GM23338 (cell line): ENCODE data around the gene C2CD2L. TPM values are rescaled to one million over a fixed set of nuclear protein-coding genes. Genes with fewer than 3 reads are reported as not detected.

Source experiments
- ATAC-seq: fragments of 200-7000 bp; cut with Tn5 transposase; 3 replicates; pipeline ENCODE4 v1.9.1; 2020
- DNase-seq: peaks from one replicate; pipeline ENCODE4 v3.0.0-alpha.2; 2015; ENCODE audit warnings: low spot score
- H2AFZ ChIP-seq: fragments of 200-600 bp; sonication (generic); 2 replicates; pipeline ENCODE4 v1.8.0; 2016; ENCODE audit warnings: antibody characterized with exemption, mild to moderate bottlenecking, moderate library complexity
- H3F3A ChIP-seq: fragments of 200-600 bp; sonication (generic); replicated peaks from 2 replicates; pipeline ENCODE4 v1.8.0; 2017; ENCODE audit warnings: antibody characterized with exemption, mixed run types, low read depth
- H3K27ac ChIP-seq: fragments of 200-600 bp; sonication (generic); 2 replicates; pipeline ENCODE4 v1.6.1; 2016; ENCODE audit warnings: low read depth
- H3K27me3 ChIP-seq: fragments of 200-600 bp; sonication (generic); 2 replicates; pipeline ENCODE4 v1.8.0; 2016; ENCODE audit warnings: mild to moderate bottlenecking, mixed run types, moderate library complexity; ENCODE audit not compliant: insufficient read depth
- H3K36me3 ChIP-seq: fragments of 200-600 bp; sonication (generic); 2 replicates; pipeline ENCODE4 v1.8.0; 2016; ENCODE audit warnings: mild to moderate bottlenecking; ENCODE audit not compliant: insufficient read depth
- H3K4me1 ChIP-seq: fragments of 200-600 bp; sonication (generic); 2 replicates; pipeline ENCODE4 v1.8.0; 2016; ENCODE audit warnings: mild to moderate bottlenecking, moderate library complexity; ENCODE audit not compliant: insufficient read depth
- H3K4me2 ChIP-seq: fragments of 200-600 bp; sonication (generic); 2 replicates; pipeline ENCODE4 v1.7.1; 2017; ENCODE audit warnings: mixed run types
- H3K4me3 ChIP-seq: fragments of 200-600 bp; sonication (generic); 2 replicates; pipeline ENCODE4 v1.6.1; 2016; ENCODE audit warnings: mixed run types
- H3K79me2 ChIP-seq: fragments of 200-600 bp; sonication (generic); replicated peaks from 2 replicates; pipeline ENCODE4 v1.8.0; 2017; ENCODE audit warnings: mild to moderate bottlenecking; ENCODE audit not compliant: insufficient read depth
- H3K9me2 ChIP-seq: fragments of 200-600 bp; sonication (generic); 2 replicates; pipeline ENCODE4 v1.8.0; 2017; ENCODE audit not compliant: insufficient read depth
- H4K20me1 ChIP-seq: fragments of 200-600 bp; sonication (generic); replicated peaks from 2 replicates; pipeline ENCODE4 v1.8.0; 2017; ENCODE audit warnings: mild to moderate bottlenecking; ENCODE audit not compliant: insufficient read depth
- H3K27ac Mint-ChIP-seq: 2 replicates; pipeline ENCODE4 v1.8.0; 2020; ENCODE audit warnings: inconsistent platforms, mild to moderate bottlenecking, moderate library complexity, mixed read lengths
- H3K27me3 Mint-ChIP-seq: 3 replicates; pipeline ENCODE4 v1.8.0; 2022; ENCODE audit warnings: low read depth, mild to moderate bottlenecking, moderate library complexity, mixed read lengths, inconsistent platforms; ENCODE audit not compliant: insufficient read depth, poor library complexity
- H3K36me3 Mint-ChIP-seq: 3 replicates; pipeline ENCODE4 v1.8.0; 2021; ENCODE audit warnings: low read depth, mild to moderate bottlenecking, inconsistent platforms, moderate library complexity, mixed read lengths
- H3K4me1 Mint-ChIP-seq: 3 replicates; pipeline ENCODE4 v1.8.0; 2020; ENCODE audit warnings: mild to moderate bottlenecking, inconsistent platforms, mixed read lengths
- H3K4me3 Mint-ChIP-seq: 3 replicates; pipeline ENCODE4 v1.8.0; 2021; ENCODE audit warnings: moderate library complexity, mild to moderate bottlenecking, inconsistent platforms, mixed read lengths
- H3K9me3 Mint-ChIP-seq: 3 replicates; pipeline ENCODE4 v1.8.0; 2020; ENCODE audit warnings: moderate library complexity, mild to moderate bottlenecking, inconsistent platforms, mixed read lengths
- EZH2 ChIP-seq: fragments of 200-600 bp; sonication (generic); IDR thresholded peaks from one replicate; pipeline ENCODE4 v1.8.0; 2017; ENCODE audit warnings: antibody characterized with exemption, mild to moderate bottlenecking, low read depth; ENCODE audit not compliant: unreplicated experiment
- JUNB ChIP-seq: IDR thresholded peaks from one replicate; pipeline ENCODE4 v1.6.1; 2016; ENCODE audit warnings: antibody characterized with exemption; ENCODE audit not compliant: unreplicated experiment
- STAT1 ChIP-seq: IDR thresholded peaks from one replicate; pipeline ENCODE4 v1.6.1; 2016; ENCODE audit warnings: antibody characterized with exemption; ENCODE audit not compliant: unreplicated experiment
- ZNF114 ChIP-seq: fragments of 250-450 bp; sonication (Bioruptor Pico); IDR thresholded peaks from 2 replicates; pipeline ENCODE4 v1.5.0; 2020; ENCODE audit warnings: mild to moderate bottlenecking, moderate library complexity
- polyA plus RNA-seq: library from polyadenylated mRNA; unstranded; fragments of >200 nt; fragmentation: Nextera tagmentation; extraction: Ambion mirVana; gene quantifications from 2 replicates; pipeline ENCODE4 v1.2.1, GENCODE V29; 2016
- total RNA-seq: library from RNA; depleted of rRNA; stranded (reverse); fragments of >200 nt; shearing (Covaris generic); gene quantifications from 2 replicates; pipeline ENCODE4 v1.2.3, GENCODE V29; 2014
- TF ChIP-seq, protein P1 (sequence below): IDR thresholded peaks from 2 replicates; pipeline ENCODE4 v1.6.1; 2016; ENCODE audit warnings: antibody characterized with exemption
- TF ChIP-seq, protein P2 (sequence below): fragments of 250-450 bp; sonication (Bioruptor Pico); IDR thresholded peaks from 2 replicates; pipeline ENCODE4 v1.5.0; 2020; ENCODE audit warnings: mild to moderate bottlenecking, moderate library complexity

Gene C2CD2L
- total and polyA plus RNA-seq, 2 experiments from 2014 or later, result 1.4 to 4.4 TPM

DNA sequence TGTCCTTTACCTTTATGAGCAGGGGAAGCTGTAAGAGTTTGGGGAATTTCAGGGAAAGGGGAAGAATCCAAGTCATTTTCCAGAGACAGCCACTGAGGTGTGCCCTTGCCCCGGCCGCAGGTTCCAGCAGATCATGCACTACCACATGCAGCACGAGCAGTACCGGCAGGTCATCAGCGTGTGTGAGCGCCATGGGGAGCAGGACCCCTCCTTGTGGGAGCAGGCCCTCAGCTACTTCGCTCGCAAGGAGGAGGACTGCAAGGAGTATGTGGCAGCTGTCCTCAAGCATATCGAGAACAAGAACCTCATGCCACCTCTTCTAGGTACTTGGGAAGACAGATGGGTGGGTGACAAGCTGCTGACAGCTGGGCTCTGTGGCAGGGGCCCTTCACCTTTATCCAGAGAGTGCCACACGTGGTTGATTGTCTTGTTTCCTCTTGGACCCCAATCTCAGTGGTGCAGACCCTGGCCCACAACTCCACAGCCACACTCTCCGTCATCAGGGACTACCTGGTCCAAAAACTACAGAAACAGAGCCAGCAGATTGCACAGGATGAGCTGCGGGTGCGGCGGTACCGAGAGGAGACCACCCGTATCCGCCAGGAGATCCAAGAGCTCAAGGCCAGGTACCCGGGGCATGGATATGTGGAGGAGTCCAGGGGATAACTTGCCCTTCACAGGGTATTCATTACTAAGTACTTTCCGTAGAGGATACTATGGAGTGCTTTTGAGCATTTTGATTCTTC is 28.3 kb upstream of the C2CD2L start:
- TF ChIP-seq, protein P1, sequence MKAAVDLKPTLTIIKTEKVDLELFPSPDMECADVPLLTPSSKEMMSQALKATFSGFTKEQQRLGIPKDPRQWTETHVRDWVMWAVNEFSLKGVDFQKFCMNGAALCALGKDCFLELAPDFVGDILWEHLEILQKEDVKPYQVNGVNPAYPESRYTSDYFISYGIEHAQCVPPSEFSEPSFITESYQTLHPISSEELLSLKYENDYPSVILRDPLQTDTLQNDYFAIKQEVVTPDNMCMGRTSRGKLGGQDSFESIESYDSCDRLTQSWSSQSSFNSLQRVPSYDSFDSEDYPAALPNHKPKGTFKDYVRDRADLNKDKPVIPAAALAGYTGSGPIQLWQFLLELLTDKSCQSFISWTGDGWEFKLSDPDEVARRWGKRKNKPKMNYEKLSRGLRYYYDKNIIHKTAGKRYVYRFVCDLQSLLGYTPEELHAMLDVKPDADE, result no peak
- TF ChIP-seq, protein P2, sequence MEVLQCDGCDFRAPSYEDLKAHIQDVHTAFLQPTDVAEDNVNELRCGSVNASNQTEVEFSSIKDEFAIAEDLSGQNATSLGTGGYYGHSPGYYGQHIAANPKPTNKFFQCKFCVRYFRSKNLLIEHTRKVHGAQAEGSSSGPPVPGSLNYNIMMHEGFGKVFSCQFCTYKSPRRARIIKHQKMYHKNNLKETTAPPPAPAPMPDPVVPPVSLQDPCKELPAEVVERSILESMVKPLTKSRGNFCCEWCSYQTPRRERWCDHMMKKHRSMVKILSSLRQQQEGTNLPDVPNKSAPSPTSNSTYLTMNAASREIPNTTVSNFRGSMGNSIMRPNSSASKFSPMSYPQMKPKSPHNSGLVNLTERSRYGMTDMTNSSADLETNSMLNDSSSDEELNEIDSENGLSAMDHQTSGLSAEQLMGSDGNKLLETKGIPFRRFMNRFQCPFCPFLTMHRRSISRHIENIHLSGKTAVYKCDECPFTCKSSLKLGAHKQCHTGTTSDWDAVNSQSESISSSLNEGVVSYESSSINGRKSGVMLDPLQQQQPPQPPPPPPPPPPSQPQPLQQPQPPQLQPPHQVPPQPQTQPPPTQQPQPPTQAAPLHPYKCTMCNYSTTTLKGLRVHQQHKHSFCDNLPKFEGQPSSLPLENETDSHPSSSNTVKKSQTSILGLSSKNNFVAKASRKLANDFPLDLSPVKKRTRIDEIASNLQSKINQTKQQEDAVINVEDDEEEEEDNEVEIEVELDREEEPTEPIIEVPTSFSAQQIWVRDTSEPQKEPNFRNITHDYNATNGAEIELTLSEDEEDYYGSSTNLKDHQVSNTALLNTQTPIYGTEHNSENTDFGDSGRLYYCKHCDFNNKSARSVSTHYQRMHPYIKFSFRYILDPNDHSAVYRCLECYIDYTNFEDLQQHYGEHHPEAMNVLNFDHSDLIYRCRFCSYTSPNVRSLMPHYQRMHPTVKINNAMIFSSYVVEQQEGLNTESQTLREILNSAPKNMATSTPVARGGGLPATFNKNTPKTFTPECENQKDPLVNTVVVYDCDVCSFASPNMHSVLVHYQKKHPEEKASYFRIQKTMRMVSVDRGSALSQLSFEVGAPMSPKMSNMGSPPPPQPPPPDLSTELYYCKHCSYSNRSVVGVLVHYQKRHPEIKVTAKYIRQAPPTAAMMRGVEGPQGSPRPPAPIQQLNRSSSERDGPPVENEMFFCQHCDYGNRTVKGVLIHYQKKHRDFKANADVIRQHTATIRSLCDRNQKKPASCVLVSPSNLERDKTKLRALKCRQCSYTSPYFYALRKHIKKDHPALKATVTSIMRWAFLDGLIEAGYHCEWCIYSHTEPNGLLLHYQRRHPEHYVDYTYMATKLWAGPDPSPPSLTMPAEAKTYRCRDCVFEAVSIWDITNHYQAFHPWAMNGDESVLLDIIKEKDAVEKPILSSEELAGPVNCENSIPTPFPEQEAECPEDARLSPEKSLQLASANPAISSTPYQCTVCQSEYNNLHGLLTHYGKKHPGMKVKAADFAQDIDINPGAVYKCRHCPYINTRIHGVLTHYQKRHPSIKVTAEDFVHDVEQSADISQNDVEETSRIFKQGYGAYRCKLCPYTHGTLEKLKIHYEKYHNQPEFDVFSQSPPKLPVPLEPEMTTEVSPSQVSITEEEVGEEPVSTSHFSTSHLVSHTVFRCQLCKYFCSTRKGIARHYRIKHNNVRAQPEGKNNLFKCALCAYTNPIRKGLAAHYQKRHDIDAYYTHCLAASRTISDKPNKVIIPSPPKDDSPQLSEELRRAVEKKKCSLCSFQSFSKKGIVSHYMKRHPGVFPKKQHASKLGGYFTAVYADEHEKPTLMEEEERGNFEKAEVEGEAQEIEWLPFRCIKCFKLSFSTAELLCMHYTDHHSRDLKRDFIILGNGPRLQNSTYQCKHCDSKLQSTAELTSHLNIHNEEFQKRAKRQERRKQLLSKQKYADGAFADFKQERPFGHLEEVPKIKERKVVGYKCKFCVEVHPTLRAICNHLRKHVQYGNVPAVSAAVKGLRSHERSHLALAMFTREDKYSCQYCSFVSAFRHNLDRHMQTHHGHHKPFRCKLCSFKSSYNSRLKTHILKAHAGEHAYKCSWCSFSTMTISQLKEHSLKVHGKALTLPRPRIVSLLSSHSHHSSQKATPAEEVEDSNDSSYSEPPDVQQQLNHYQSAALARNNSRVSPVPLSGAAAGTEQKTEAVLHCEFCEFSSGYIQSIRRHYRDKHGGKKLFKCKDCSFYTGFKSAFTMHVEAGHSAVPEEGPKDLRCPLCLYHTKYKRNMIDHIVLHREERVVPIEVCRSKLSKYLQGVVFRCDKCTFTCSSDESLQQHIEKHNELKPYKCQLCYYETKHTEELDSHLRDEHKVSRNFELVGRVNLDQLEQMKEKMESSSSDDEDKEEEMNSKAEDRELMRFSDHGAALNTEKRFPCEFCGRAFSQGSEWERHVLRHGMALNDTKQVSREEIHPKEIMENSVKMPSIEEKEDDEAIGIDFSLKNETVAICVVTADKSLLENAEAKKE (CRISPR knock-in tag), result no peak
- TF ChIP-seq ZNF114 (CRISPR knock-in tag) (no peak), STAT1 (no peak), JUNB (no peak), EZH2 (no peak)
- Histone ChIP-seq H3K4me3 (no peak overlapping the region), H3K36me3 (peaks cover 15% of the 10 kb centered on the region), H2AFZ (no peak overlapping the region), H3K4me1 (no peaks in the 10 kb centered on the region), H3K27me3 (no peaks in the 10 kb centered on the region), H3F3A (peaks cover 3% of the 10 kb centered on the region; the same call in 1 of the 2 replicates), H3K27ac (no peak overlapping the region), H4K20me1 (peaks cover under 1% of the 10 kb centered on the region; the same call in 1 of the 2 replicates), H3K79me2 (no peaks in the 10 kb centered on the region), H3K9me2 (no peaks in the 10 kb centered on the region), H3K4me2 (no peak overlapping the region)
- no peaks in the 10 kb centered on the region for H3K9me3 Mint-ChIP-seq
- H3K27ac Mint-ChIP-seq, result no peak overlapping the region
- H3K4me1 Mint-ChIP-seq, result no peaks in the 10 kb centered on the region; the same call in 2 of the 3 replicates
- ATAC-seq (no peak), DNase-seq (no peak)
- peaks cover 2% of the 10 kb centered on the region for H3K27me3 Mint-ChIP-seq
- H3K36me3 Mint-ChIP-seq, result peaks cover 54% of the 10 kb centered on the region
- no peak overlapping the region for H3K4me3 Mint-ChIP-seq
